GM12878 (cell line): ENCODE data around the gene SNAPC4. TPM values are rescaled to one million over a fixed set of nuclear protein-coding genes. Genes with fewer than 3 reads are reported as not detected.

Experiments used
- ATAC-seq: fragments of 200-7000 bp; cut with Tn5 transposase; 3 replicates; pipeline ENCODE4 v1.9.1; 2020; ENCODE audit warnings: mild to moderate bottlenecking, moderate library complexity
- BruUV-seq: library from RNA; stranded (reverse); fragments of 400-500 nt; replicated peaks from 2 replicates; lab custom pipeline; 2021; lab: Mats Ljungman, UMichigan
- CTCF ChIA-PET: fragments of 300-600 bp; sonication (Branson Sonifier 250); formaldehyde crosslinking; extraction: SDS; loops from one replicate; lab custom pipeline; 2021; ENCODE audit warnings: inconsistent platforms; lab: Yijun Ruan, JAX
- POLR2A ChIA-PET: fragments of 350-600 bp; formaldehyde crosslinking; extraction: SDS; loops from one replicate; lab custom pipeline; 2021; ENCODE audit warnings: inconsistent platforms; lab: Charles Lee
- RAD21 ChIA-PET: fragments of 300-600 bp; sonication (Branson Sonifier 250); formaldehyde crosslinking; loops from one replicate; lab custom pipeline; 2023; ENCODE audit warnings: antibody characterized with exemption; ENCODE audit not compliant: unreplicated experiment; lab: Charles Lee
- SMC1A ChIA-PET: fragments of 300-600 bp; sonication (Branson Sonifier 250); formaldehyde crosslinking; loops from one replicate; lab custom pipeline; 2023; ENCODE audit not compliant: unreplicated experiment, uncharacterized antibody; lab: Charles Lee
- DNase-seq: peaks from one replicate; pipeline ENCODE4 v3.0.0-alpha.2; 2011; ENCODE audit warnings: low read depth, low spot score
- FAIRE-seq: peaks from 3 replicates; lab custom pipeline; 2011; peaks lifted over from hg19 to GRCh38; lab: Jason Lieb, UNC
- H2AFZ ChIP-seq: 2 replicates; pipeline ENCODE4 v1.6.0; 2011; ENCODE audit warnings: low read depth, low read length, control low read depth; ENCODE audit not compliant: control insufficient read depth
- H3K27ac ChIP-seq: 2 replicates; pipeline ENCODE4 v1.5.1; 2011; ENCODE audit warnings: control low read depth; ENCODE audit not compliant: control insufficient read depth, insufficient read depth
- H3K27me3 ChIP-seq, 2 experiments: replicated peaks in 1 of 2; 2 replicates each; pipeline versions ENCODE4 v1.6.0 to v1.6.1; 2011; ENCODE audit warnings: low read length in 1 of 2; ENCODE audit not compliant: control insufficient read depth in 2 of 2, insufficient read depth in 2 of 2
- H3K36me3 ChIP-seq, 2 experiments: 2 replicates each; pipeline ENCODE4 v1.5.1; 2011; ENCODE audit warnings: low read length in 1 of 2; ENCODE audit not compliant: control insufficient read depth in 2 of 2, insufficient read depth in 2 of 2
- H3K4me1 ChIP-seq: 2 replicates; pipeline ENCODE4 v1.6.1; 2011; ENCODE audit warnings: mild to moderate bottlenecking, low read length, moderate library complexity, mixed read lengths; ENCODE audit not compliant: control insufficient read depth, insufficient read depth
- H3K4me2 ChIP-seq: 2 replicates; pipeline ENCODE4 v1.6.0; 2011; ENCODE audit warnings: control low read depth; ENCODE audit not compliant: control insufficient read depth, insufficient read depth
- H3K4me3 ChIP-seq: fragments of 200-600 bp; sonication (generic); 2 replicates; pipeline ENCODE4 v1.5.1; 2016
- H3K79me2 ChIP-seq: 2 replicates; pipeline ENCODE4 v1.6.0; 2011; ENCODE audit warnings: low read length; ENCODE audit not compliant: control insufficient read depth, insufficient read depth
- H3K9ac ChIP-seq: 2 replicates; pipeline ENCODE4 v1.8.0; 2011; ENCODE audit warnings: low read length, control low read depth, mixed read lengths; ENCODE audit not compliant: control insufficient read depth, insufficient read depth
- H3K9me3 ChIP-seq: replicated peaks from 3 replicates; pipeline ENCODE4 v1.5.1; 2011; ENCODE audit warnings: mild to moderate bottlenecking, low read length; ENCODE audit not compliant: control insufficient read depth, insufficient read depth
- H4K20me1 ChIP-seq: 2 replicates; pipeline ENCODE4 v1.6.0; 2011; ENCODE audit not compliant: control insufficient read depth, insufficient read depth
- ATF2 ChIP-seq: IDR thresholded peaks from 2 replicates; pipeline ENCODE4 v1.6.1; 2012; ENCODE audit warnings: low read length, inconsistent platforms
- BCL3 ChIP-seq: IDR thresholded peaks from 2 replicates; pipeline ENCODE4 v1.6.1; 2011; ENCODE audit warnings: borderline replicate concordance, low read depth, mild to moderate bottlenecking, moderate library complexity, low read length; ENCODE audit not compliant: insufficient read depth, poor library complexity, severe bottlenecking
- BMI1 ChIP-seq: fragments of 450-650 bp; IDR thresholded peaks from 2 replicates; pipeline ENCODE4 v1.6.1; 2016; ENCODE audit warnings: mild to moderate bottlenecking, moderate library complexity, borderline replicate concordance
- CEBPB ChIP-seq, 2 experiments: fragments of 150-350 bp in 1 of 2; IDR thresholded peaks; 2 replicates each; pipeline ENCODE4 v1.6.1; 2012 to 2014; ENCODE audit warnings: low read depth in 2 of 2, low read length in 2 of 2, borderline replicate concordance in 1 of 2, inconsistent platforms in 1 of 2
- EP300 ChIP-seq, 2 experiments: fragments of 150-350 bp in 1 of 2; IDR thresholded peaks; 2 replicates each; pipeline ENCODE4 v1.6.1; 2011 to 2012; ENCODE audit warnings: low read depth in 2 of 2, low read length in 2 of 2, borderline replicate concordance in 1 of 2, improper control_type of control experiment in 1 of 2, inconsistent platforms in 1 of 2; ENCODE audit not compliant: control insufficient read depth in 1 of 2
- JUNB ChIP-seq: IDR thresholded peaks from 2 replicates; pipeline ENCODE4 v1.6.1; 2016; ENCODE audit warnings: antibody characterized with exemption, mild to moderate bottlenecking
- MYC ChIP-seq: IDR thresholded peaks from 2 replicates; pipeline ENCODE4 v1.6.1; 2011; ENCODE audit warnings: mild to moderate bottlenecking, low read length, moderate library complexity, inconsistent platforms; ENCODE audit not compliant: insufficient read depth, insufficient replicate concordance, insufficient read length, severe bottlenecking
- PBX3 ChIP-seq: IDR thresholded peaks from 2 replicates; pipeline ENCODE4 v1.6.1; 2011; ENCODE audit warnings: mild to moderate bottlenecking, low read depth, low read length, moderate library complexity; ENCODE audit not compliant: insufficient replicate concordance
- POU2F2 ChIP-seq: IDR thresholded peaks from 3 replicates; pipeline ENCODE4 v1.6.1; 2011; ENCODE audit warnings: low read depth, mild to moderate bottlenecking, low read length, borderline replicate concordance
- PRDM15 ChIP-seq: fragments of 450-650 bp; formaldehyde crosslinking; IDR thresholded peaks from 2 replicates; pipeline ENCODE4 v1.4.0; 2020; ENCODE audit warnings: mild to moderate bottlenecking, moderate library complexity
- SREBF1 ChIP-seq: IDR thresholded peaks from 2 replicates; pipeline ENCODE4 v1.6.1; 2012; ENCODE audit warnings: mild to moderate bottlenecking, low read length
- TCF7 ChIP-seq: IDR thresholded peaks from 2 replicates; pipeline ENCODE4 v1.6.1; 2014; ENCODE audit warnings: antibody characterized with exemption, borderline replicate concordance
- WGBS: methylation state at CpG from one replicate; pipeline ENCODE4 v1.1.6; 2016; ENCODE audit warnings: low lambda C conversion rate; ENCODE audit not compliant: insufficient replicate concordance, insufficient coverage; ENCODE audit errors: missing lambda C conversion rate; 5-methylcytosine and 5-hydroxymethylcytosine counted together
- in situ Hi-C: fragments of 300-500 bp; cut with MboI; formaldehyde crosslinking; loops from 9 replicates; pipeline ENCODE4 v1.14.3; 2018; ENCODE audit warnings: mixed read lengths
- intact Hi-C: fragments of 100-400 bp; cut with micrococcal nuclease; formaldehyde crosslinking; loops from one replicate; pipeline ENCODE4 v1.14.2; 2022; ENCODE audit not compliant: unreplicated experiment
- polyA plus RNA-seq, 11 experiments: library from polyadenylated mRNA; depleted of rRNA in 4 of 11; unstranded in 6 of 11; stranded (reverse) in 5 of 11; fragments of >200 nt; fragmentation: Nextera tagmentation in 4 of 11; fragmentation: Illumina TruSeq in 1 of 11; extraction: Ambion mirVana in 4 of 11; extraction: Trizol in 1 of 11; gene quantifications; 1 replicate in 1 of 11; 2 replicates in 10 of 11; pipeline versions ENCODE4 v1.2.1 to v1.2.3, GENCODE V29; 2011 to 2016; ENCODE audit warnings: inconsistent platforms in 2 of 11, missing spikeins in 2 of 11, low read depth in 1 of 11
- total RNA-seq, 4 experiments: library from RNA; depleted of rRNA in 3 of 4; stranded (reverse); fragments of >200 nt in 3 of 4; fragmentation: Illumina TruSeq in 1 of 4; extraction: Trizol in 1 of 4; gene quantifications; 2 replicates each; pipeline versions ENCODE4 v1.2.1 to v1.2.3, GENCODE V29; 2013 to 2021

Gene SNAPC4
- total and polyA plus RNA-seq, 10 of the 15 experiments (the other 5 are each of a cell fraction or from before 2014, with no cell fraction given): 0.42 to 19.8 (median 7.0) TPM

- TF ChIP-seq ATF2: no peak
Measured at GRCh38 chr9:136399176-136400037, 563 bp downstream of the SNAPC4 start (continued).

- in situ Hi-C loops: loop anchor here (5.0 kb wide), 1 partner anchor 61 kb away; no protein-coding TSS in a partner anchor
- ChIA-PET RAD21 (no interaction called here), CTCF (no interaction called here), POLR2A (interaction anchor here (1.1 kb wide), 1 partner anchor 14 kb away, joined by 3 read pairs; no protein-coding TSS in a partner anchor), SMC1A (no interaction called here)
- Histone ChIP-seq H3K9me3 (no peaks in the 10 kb centered on the region), H3K4me3 (peak overlapping the region; percentile 96), H3K79me2 (peaks cover 26% of the 10 kb centered on the region), H3K4me1 (peaks cover 13% of the 10 kb centered on the region), H2AFZ (no peak overlapping the region), H3K36me3 (peaks cover 24% of the 10 kb centered on the region in 2 experiments), H3K4me2 (peak overlapping the region; percentile 92), H3K27me3 (no peaks in the 10 kb centered on the region), H3K9ac (peak overlapping the region; percentile 82), H4K20me1 (no peaks in the 10 kb centered on the region), H3K27ac (no peak overlapping the region)
- 86% methylated on average over 12 of the region's 12 CpGs for WGBS
- intact Hi-C loops: no loop called here
- DNase-seq (no peak), FAIRE-seq (no peak), ATAC-seq (no peak)
- no TSS peak for BruUV-seq
- TF ChIP-seq JUNB (no peak), BCL3 (no peak), PRDM15 (no peak), MYC (no peak), TCF7 (no peak), BMI1 (no peak), PBX3 (no peak), EP300 (IDR thresholded peaks at IDR 0.05; ENCODE audit: borderline replicate concordance in 1 of 2, control insufficient read depth in 1 of 2, low read depth in 2 of 2, low read length in 2 of 2) (no peak), CEBPB (IDR thresholded peaks at IDR 0.05; ENCODE audit: borderline replicate concordance in 1 of 2, low read depth in 2 of 2, low read length in 2 of 2) (no peak), SREBF1 (no peak), POU2F2 (no peak)
Measured at GRCh38 chr9:136398286-136398685, 1.7 kb downstream of the SNAPC4 start.
